ENCODE data around the gene SLC35F5.
A peak's percentile ranks its signal among the peaks of the same experiment; 100 is the strongest.
"Not testable (repeated sequence)": the region's sequence is repeated elsewhere in the genome, so short reads cannot be mapped to it uniquely, and the experiment has no call there.

Gene SLC35F5

DNA sequence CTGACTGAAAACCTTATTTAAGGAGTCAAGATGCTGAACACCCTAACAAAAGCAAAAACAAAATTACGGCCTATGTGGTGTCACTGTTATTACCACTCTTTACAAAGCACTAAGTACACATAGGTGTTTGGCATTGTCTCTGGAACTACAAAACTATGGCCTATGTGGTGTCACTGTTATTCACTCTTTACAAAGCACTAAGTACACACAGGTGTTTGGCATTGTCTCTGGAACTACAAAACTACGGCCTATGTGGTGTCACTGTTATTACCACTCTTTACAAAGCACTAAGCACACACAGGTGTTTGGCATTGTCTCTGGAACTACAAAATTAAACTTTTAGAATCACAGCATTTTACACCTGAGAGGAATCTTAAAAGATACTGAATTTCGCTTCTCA is 47.4 kb downstream of the SLC35F5 start:
- DNase-seq: no peak
- 89% methylated on average over 3 of the region's 3 CpGs for WGBS
- H3K27me3 ChIP-seq (ENCODE audit: control insufficient read depth in 1 of 2, insufficient read depth in 1 of 2, low read length in 2 of 2): no peaks in the 10 kb centered on the region
- H3K23ac ChIP-seq (ENCODE audit: low read length in 2 of 2): no peak overlapping the region
- H3K4me3 ChIP-seq (ENCODE audit: insufficient read depth in 1 of 2, low read depth in 1 of 2, low read length in 2 of 2): no peak overlapping the region
- peaks cover 8% of the 10 kb centered on the region for H3K79me1 ChIP-seq (replicated peaks; ENCODE audit: low read length, poor library complexity, severe bottlenecking)
- no peaks in the 10 kb centered on the region for H3K9me3 ChIP-seq (ENCODE audit: control insufficient read depth, low read length)
- no peak overlapping the region for H2BK5ac ChIP-seq (ENCODE audit: low read depth, low read length, poor library complexity, severe bottlenecking)
- H4K91ac ChIP-seq (ENCODE audit: low read length): no peak overlapping the region
- no peak overlapping the region for H3K27ac ChIP-seq (ENCODE audit: low read length, poor library complexity, severe bottlenecking)
- no peaks in the 10 kb centered on the region for H3K4me1 ChIP-seq (ENCODE audit: control insufficient read depth, insufficient read depth, low read depth, low read length)
- no peak overlapping the region for H2BK12ac ChIP-seq (ENCODE audit: low read length in 2 of 2)
- H2AK5ac ChIP-seq (ENCODE audit: low read length, severe bottlenecking): no peak overlapping the region
- peaks cover 22 to 80% of the 10 kb centered on the region in 2 experiments for H3K36me3 ChIP-seq (ENCODE audit: control insufficient read depth in 1 of 2, insufficient read depth in 2 of 2, low read depth in 1 of 2, low read length in 2 of 2)
- H3K4ac ChIP-seq (ENCODE audit: low read depth in 1 of 2, low read length in 2 of 2): no peak overlapping the region
- H3K14ac ChIP-seq (ENCODE audit: low read length in 2 of 2): no peak overlapping the region
- H4K8ac ChIP-seq (ENCODE audit: low read length): no peak overlapping the region
- H3K9ac ChIP-seq (ENCODE audit: low read length): no peak overlapping the region
- H3K4me2 ChIP-seq (ENCODE audit: low read length, poor library complexity, severe bottlenecking): no peak overlapping the region
- no peak overlapping the region for H2BK15ac ChIP-seq (ENCODE audit: low read depth, poor library complexity, severe bottlenecking)
- no peak overlapping the region for H3K18ac ChIP-seq (ENCODE audit: low read depth in 1 of 2, low read length in 2 of 2)
- no peak overlapping the region for H2BK120ac ChIP-seq (ENCODE audit: low read depth, low read length)
- no peak overlapping the region for H2AFZ ChIP-seq (ENCODE audit: low read depth, low read length)

GRCh38 chr2:113707106-113707505 is 49.3 kb downstream of the SLC35F5 start:
- Histone ChIP-seq H3K18ac (ENCODE audit: low read depth in 1 of 2, low read length in 2 of 2) (no peak overlapping the region), H3K79me1 (replicated peaks; ENCODE audit: low read length, poor library complexity, severe bottlenecking) (peaks cover 6% of the 10 kb centered on the region), H2BK5ac (ENCODE audit: low read depth, low read length, poor library complexity, severe bottlenecking) (no peak overlapping the region), H3K9ac (ENCODE audit: low read length) (no peak overlapping the region), H4K91ac (ENCODE audit: low read length) (no peak overlapping the region), H2AK5ac (ENCODE audit: low read length, severe bottlenecking) (no peak overlapping the region), H3K27me3 (ENCODE audit: control insufficient read depth in 1 of 2, insufficient read depth in 1 of 2, low read length in 2 of 2) (no peaks in the 10 kb centered on the region), H3K4me2 (ENCODE audit: low read length, poor library complexity, severe bottlenecking) (no peak overlapping the region), H3K4me1 (ENCODE audit: control insufficient read depth, insufficient read depth, low read depth, low read length) (no peaks in the 10 kb centered on the region), H2BK120ac (ENCODE audit: low read depth, low read length) (no peak overlapping the region), H2AFZ (ENCODE audit: low read depth, low read length) (no peak overlapping the region), H3K27ac (ENCODE audit: low read length, poor library complexity, severe bottlenecking) (no peak overlapping the region), H2BK12ac (ENCODE audit: low read length in 2 of 2) (no peak overlapping the region), H3K4ac (ENCODE audit: low read depth in 1 of 2, low read length in 2 of 2) (no peak overlapping the region), H2BK15ac (ENCODE audit: low read depth, poor library complexity, severe bottlenecking) (no peak overlapping the region), H4K8ac (ENCODE audit: low read length) (no peak overlapping the region), H3K4me3 (ENCODE audit: insufficient read depth in 1 of 2, low read depth in 1 of 2, low read length in 2 of 2) (no peak overlapping the region), H3K23ac (ENCODE audit: low read length in 2 of 2) (no peak overlapping the region), H3K14ac (ENCODE audit: low read length in 2 of 2) (no peak overlapping the region), H3K36me3 (ENCODE audit: control insufficient read depth in 1 of 2, insufficient read depth in 2 of 2, low read depth in 1 of 2, low read length in 2 of 2) (peaks cover 22 to 71% of the 10 kb centered on the region in 2 experiments), H3K9me3 (ENCODE audit: control insufficient read depth, low read length) (no peaks in the 10 kb centered on the region)
- peak; percentile 21 for DNase-seq
- WGBS: 100% methylated on average over 1 of the region's 1 CpG

DNA sequence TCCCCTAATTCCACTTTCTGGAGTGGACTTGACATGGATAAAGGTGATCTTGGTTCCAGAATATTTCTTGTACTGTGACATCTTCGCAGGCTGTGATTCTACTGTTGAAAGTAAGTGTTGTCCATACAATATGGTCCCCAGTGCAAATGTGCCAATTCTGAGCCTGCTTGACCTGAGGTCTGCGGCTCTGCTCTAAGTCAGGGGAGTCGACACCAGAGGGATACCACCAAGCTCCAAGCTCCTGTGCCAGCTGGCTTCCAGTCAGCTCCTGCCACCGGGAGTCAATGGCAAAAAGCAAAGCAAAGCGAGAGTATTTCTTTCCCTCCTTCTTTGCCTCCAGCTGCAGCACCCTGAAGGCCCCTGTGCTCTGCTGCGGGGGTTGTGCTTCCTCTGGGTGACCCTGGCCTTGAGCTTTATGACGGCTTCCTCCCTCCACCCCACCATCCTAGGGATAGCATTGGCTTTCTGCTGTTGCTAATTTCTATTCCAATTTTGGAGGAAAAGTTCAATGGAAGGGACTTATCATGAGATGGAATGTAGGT is 50.4 kb downstream of the SLC35F5 start:
- no peaks in the 10 kb centered on the region for H3K27me3 ChIP-seq (ENCODE audit: control insufficient read depth in 1 of 2, insufficient read depth in 1 of 2, low read length in 2 of 2)
- no peak overlapping the region for H3K23ac ChIP-seq (ENCODE audit: low read length in 2 of 2)
- no peak overlapping the region for H2AFZ ChIP-seq (ENCODE audit: low read depth, low read length)
- H3K4me2 ChIP-seq (ENCODE audit: low read length, poor library complexity, severe bottlenecking): no peak overlapping the region
- H2BK15ac ChIP-seq (ENCODE audit: low read depth, poor library complexity, severe bottlenecking): no peak overlapping the region
- no peak overlapping the region for H3K14ac ChIP-seq (ENCODE audit: low read length in 2 of 2)
- H4K91ac ChIP-seq (ENCODE audit: low read length): no peak overlapping the region
- no peaks in the 10 kb centered on the region for H3K4me1 ChIP-seq (ENCODE audit: control insufficient read depth, insufficient read depth, low read depth, low read length)
- no peak overlapping the region for H3K9ac ChIP-seq (ENCODE audit: low read length)
- no peak overlapping the region for H2AK5ac ChIP-seq (ENCODE audit: low read length, severe bottlenecking)
- H3K9me3 ChIP-seq (ENCODE audit: control insufficient read depth, low read length): no peaks in the 10 kb centered on the region
- WGBS: 94% methylated on average over 6 of the region's 7 CpGs
- H4K8ac ChIP-seq (ENCODE audit: low read length): peak overlapping the region; percentile 80
- no peak overlapping the region for H2BK120ac ChIP-seq (ENCODE audit: low read depth, low read length)
- H3K79me1 ChIP-seq (replicated peaks; ENCODE audit: low read length, poor library complexity, severe bottlenecking): peaks cover 6% of the 10 kb centered on the region
- H3K36me3 ChIP-seq (ENCODE audit: control insufficient read depth in 1 of 2, insufficient read depth in 2 of 2, low read depth in 1 of 2, low read length in 2 of 2): peaks cover 22 to 61% of the 10 kb centered on the region in 2 experiments
- no peak overlapping the region for H3K18ac ChIP-seq (ENCODE audit: low read depth in 1 of 2, low read length in 2 of 2)
- H2BK5ac ChIP-seq (ENCODE audit: low read depth, low read length, poor library complexity, severe bottlenecking): no peak overlapping the region
- no peak overlapping the region for H3K4ac ChIP-seq (ENCODE audit: low read depth in 1 of 2, low read length in 2 of 2)
- H3K27ac ChIP-seq (ENCODE audit: low read length, poor library complexity, severe bottlenecking): no peak overlapping the region
- H2BK12ac ChIP-seq (ENCODE audit: low read length in 2 of 2): no peak overlapping the region
- no peak overlapping the region for H3K4me3 ChIP-seq (ENCODE audit: insufficient read depth in 1 of 2, low read depth in 1 of 2, low read length in 2 of 2)
- DNase-seq: no peak

GRCh38 chr2:113704300-113704993 is 52.0 kb downstream of the SLC35F5 start:
- H2BK15ac ChIP-seq (ENCODE audit: low read depth, poor library complexity, severe bottlenecking); H2AFZ ChIP-seq (ENCODE audit: low read depth, low read length); H4K91ac ChIP-seq (ENCODE audit: low read length); H3K9ac ChIP-seq (ENCODE audit: low read length); H3K14ac ChIP-seq (ENCODE audit: low read length in 2 of 2); H3K4me3 ChIP-seq (ENCODE audit: insufficient read depth in 1 of 2, low read depth in 1 of 2, low read length in 2 of 2); H2AK5ac ChIP-seq (ENCODE audit: low read length, severe bottlenecking); H3K79me1 ChIP-seq (replicated peaks; ENCODE audit: low read length, poor library complexity, severe bottlenecking); H3K4me2 ChIP-seq (ENCODE audit: low read length, poor library complexity, severe bottlenecking); DNase-seq; H3K4ac ChIP-seq (ENCODE audit: low read depth in 1 of 2, low read length in 2 of 2); H3K4me1 ChIP-seq (ENCODE audit: control insufficient read depth, insufficient read depth, low read depth, low read length); H3K23ac ChIP-seq (ENCODE audit: low read length in 2 of 2); H3K9me3 ChIP-seq (ENCODE audit: control insufficient read depth, low read length); H2BK12ac ChIP-seq (ENCODE audit: low read length in 2 of 2); H3K27me3 ChIP-seq (ENCODE audit: control insufficient read depth in 1 of 2, insufficient read depth in 1 of 2, low read length in 2 of 2); H2BK5ac ChIP-seq (ENCODE audit: low read depth, low read length, poor library complexity, severe bottlenecking); H3K27ac ChIP-seq (ENCODE audit: low read length, poor library complexity, severe bottlenecking); H3K18ac ChIP-seq (ENCODE audit: low read depth in 1 of 2, low read length in 2 of 2); H2BK120ac ChIP-seq (ENCODE audit: low read depth, low read length): not testable (repeated sequence)
- H3K36me3 ChIP-seq (ENCODE audit: control insufficient read depth in 1 of 2, insufficient read depth in 2 of 2, low read depth in 1 of 2, low read length in 2 of 2): peaks cover 17 to 45% of the 10 kb centered on the region in 2 experiments
- H4K8ac ChIP-seq (ENCODE audit: low read length): peak overlapping the region; percentile 17
- 95% methylated on average over 36 of the region's 54 CpGs for WGBS

All from mesenchymal stem cell (in vitro differentiated cells and primary cell).